ENCODE measurements around the gene ACR.

ACR gene

DNA sequence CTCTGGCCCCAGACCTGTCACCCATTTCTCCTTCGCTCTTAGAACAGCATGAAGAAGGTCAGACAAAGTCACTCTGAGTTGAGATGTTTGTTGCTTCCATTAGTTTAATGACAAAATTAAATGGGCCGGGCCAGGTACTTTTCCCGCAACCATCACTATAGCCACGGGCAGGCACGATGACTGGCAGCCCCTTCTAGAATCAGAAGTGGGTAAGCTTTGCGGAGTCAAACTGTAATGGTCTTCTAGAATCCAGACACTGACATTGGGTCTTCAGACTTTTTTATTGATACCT lies 2.3 kb upstream of the ACR start:
- DNase-seq: no peak
- Histone ChIP-seq H3K9ac (ENCODE audit: low read length) (no peak overlapping the region), H3K4me3 (ENCODE audit: low read length) (no peak overlapping the region), H3K4me2 (ENCODE audit: low read depth, low read length) (no peak overlapping the region), H3K9me3 (replicated peaks; ENCODE audit: insufficient read depth, low read length) (no peaks in the 10 kb centered on the region), H3K36me3 (replicated peaks; ENCODE audit: insufficient read depth, low read length) (no peaks in the 10 kb centered on the region), H3K27me3 (replicated peaks; ENCODE audit: insufficient read depth, low read length) (no peaks in the 10 kb centered on the region), H3K79me2 (ENCODE audit: low read length) (no peaks in the 10 kb centered on the region), H3F3A (ENCODE audit: insufficient read depth, low read length) (peaks cover 19% of the 10 kb centered on the region), H3K27ac (ENCODE audit: low read length) (no peak overlapping the region), H3K9me2 (replicated peaks; ENCODE audit: insufficient read depth, low read length) (no peaks in the 10 kb centered on the region), H2AFZ (ENCODE audit: low read length) (no peak overlapping the region), H3K4me1 (ENCODE audit: low read length) (peaks cover 26% of the 10 kb centered on the region), H4K20me1 (ENCODE audit: insufficient read depth, low read length) (no peaks in the 10 kb centered on the region)
- TF ChIP-seq, protein P1, sequence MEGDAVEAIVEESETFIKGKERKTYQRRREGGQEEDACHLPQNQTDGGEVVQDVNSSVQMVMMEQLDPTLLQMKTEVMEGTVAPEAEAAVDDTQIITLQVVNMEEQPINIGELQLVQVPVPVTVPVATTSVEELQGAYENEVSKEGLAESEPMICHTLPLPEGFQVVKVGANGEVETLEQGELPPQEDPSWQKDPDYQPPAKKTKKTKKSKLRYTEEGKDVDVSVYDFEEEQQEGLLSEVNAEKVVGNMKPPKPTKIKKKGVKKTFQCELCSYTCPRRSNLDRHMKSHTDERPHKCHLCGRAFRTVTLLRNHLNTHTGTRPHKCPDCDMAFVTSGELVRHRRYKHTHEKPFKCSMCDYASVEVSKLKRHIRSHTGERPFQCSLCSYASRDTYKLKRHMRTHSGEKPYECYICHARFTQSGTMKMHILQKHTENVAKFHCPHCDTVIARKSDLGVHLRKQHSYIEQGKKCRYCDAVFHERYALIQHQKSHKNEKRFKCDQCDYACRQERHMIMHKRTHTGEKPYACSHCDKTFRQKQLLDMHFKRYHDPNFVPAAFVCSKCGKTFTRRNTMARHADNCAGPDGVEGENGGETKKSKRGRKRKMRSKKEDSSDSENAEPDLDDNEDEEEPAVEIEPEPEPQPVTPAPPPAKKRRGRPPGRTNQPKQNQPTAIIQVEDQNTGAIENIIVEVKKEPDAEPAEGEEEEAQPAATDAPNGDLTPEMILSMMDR (IDR thresholded peaks at IDR 0.05; ENCODE audit: low read length): no peak
- TF ChIP-seq EZH2phosphoT487 (IDR thresholded peaks at IDR 0.05; ENCODE audit: low read length) (no peak), EZH2 (optimal IDR thresholded peaks at IDR 0.05; ENCODE audit: low read depth, low read length) (no peak)

DNA sequence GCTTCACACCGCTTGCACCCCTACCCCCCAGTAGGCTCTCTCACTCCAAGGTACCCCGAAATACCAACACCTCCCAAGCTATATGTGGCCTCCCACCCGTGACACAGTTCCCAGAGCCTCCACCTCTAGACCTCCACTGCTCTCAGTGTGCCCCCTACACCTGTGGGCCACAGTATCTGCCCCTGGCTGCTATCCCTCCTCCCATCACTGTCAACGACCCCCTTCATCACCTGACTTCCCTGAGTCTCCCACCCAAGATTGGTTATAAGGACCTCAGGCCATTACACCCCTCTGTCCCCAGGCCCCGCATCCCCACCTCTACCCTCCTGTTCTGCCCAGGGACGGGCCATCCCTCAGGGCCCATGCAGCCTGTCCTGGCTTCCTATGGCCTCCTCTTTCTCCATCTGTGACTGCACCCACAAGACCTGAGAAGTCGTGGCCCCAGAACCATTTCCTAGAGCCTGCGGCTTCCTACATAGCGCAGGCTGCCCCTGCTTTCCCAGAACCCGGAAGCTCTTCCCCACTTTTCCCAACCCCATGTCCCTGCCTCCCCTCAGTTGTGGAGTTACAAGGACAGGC lies 734 bp downstream of the ACR start:
- Histone ChIP-seq H3K36me3 (replicated peaks; ENCODE audit: insufficient read depth, low read length) (no peaks in the 10 kb centered on the region), H3K9me2 (replicated peaks; ENCODE audit: insufficient read depth, low read length) (no peaks in the 10 kb centered on the region), H3K27ac (ENCODE audit: low read length) (no peak overlapping the region), H3K79me2 (ENCODE audit: low read length) (no peaks in the 10 kb centered on the region), H4K20me1 (ENCODE audit: insufficient read depth, low read length) (no peaks in the 10 kb centered on the region), H3K4me1 (ENCODE audit: low read length) (peaks cover 10% of the 10 kb centered on the region), H2AFZ (ENCODE audit: low read length) (no peak overlapping the region), H3K4me3 (ENCODE audit: low read length) (no peak overlapping the region), H3K9me3 (replicated peaks; ENCODE audit: insufficient read depth, low read length) (no peaks in the 10 kb centered on the region), H3F3A (ENCODE audit: insufficient read depth, low read length) (peaks cover 3% of the 10 kb centered on the region; the same call in 1 of the 2 replicates), H3K9ac (ENCODE audit: low read length) (no peak overlapping the region), H3K4me2 (ENCODE audit: low read depth, low read length) (no peak overlapping the region), H3K27me3 (replicated peaks; ENCODE audit: insufficient read depth, low read length) (no peaks in the 10 kb centered on the region)
- TF ChIP-seq EZH2 (optimal IDR thresholded peaks at IDR 0.05; ENCODE audit: low read depth, low read length): no peak
- TF ChIP-seq, protein P1 (IDR thresholded peaks at IDR 0.05; ENCODE audit: low read length): no peak
- TF ChIP-seq EZH2phosphoT487 (IDR thresholded peaks at IDR 0.05; ENCODE audit: low read length): no peak
- no peak for DNase-seq

DNA sequence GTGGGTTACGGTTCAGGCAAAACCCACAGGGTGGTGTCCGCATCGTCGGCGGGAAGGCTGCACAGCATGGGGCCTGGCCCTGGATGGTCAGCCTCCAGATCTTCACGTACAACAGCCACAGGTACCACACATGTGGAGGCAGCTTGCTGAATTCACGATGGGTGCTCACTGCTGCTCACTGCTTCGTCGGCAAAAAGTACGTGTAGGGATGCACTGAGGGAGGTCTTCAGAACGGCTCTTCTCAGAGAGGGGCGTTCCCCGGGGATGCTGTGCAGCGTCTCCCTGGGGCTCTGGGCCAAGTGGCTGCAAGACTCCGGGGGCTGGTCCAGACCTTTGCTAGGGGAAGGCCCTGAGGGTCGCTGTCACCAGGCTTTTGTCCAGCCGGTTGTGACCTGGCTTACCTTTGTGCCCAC lies 1.3 kb downstream of the ACR start:
- Histone ChIP-seq H3K9ac (ENCODE audit: low read length) (no peak overlapping the region), H3K27me3 (replicated peaks; ENCODE audit: insufficient read depth, low read length) (no peaks in the 10 kb centered on the region), H3K4me3 (ENCODE audit: low read length) (no peak overlapping the region), H3K36me3 (replicated peaks; ENCODE audit: insufficient read depth, low read length) (no peaks in the 10 kb centered on the region), H2AFZ (ENCODE audit: low read length) (no peak overlapping the region), H3K4me1 (ENCODE audit: low read length) (peaks cover 5% of the 10 kb centered on the region), H3K4me2 (ENCODE audit: low read depth, low read length) (no peak overlapping the region), H3F3A (ENCODE audit: insufficient read depth, low read length) (no peaks in the 10 kb centered on the region), H3K79me2 (ENCODE audit: low read length) (no peaks in the 10 kb centered on the region), H3K9me3 (replicated peaks; ENCODE audit: insufficient read depth, low read length) (no peaks in the 10 kb centered on the region), H3K27ac (ENCODE audit: low read length) (no peak overlapping the region), H3K9me2 (replicated peaks; ENCODE audit: insufficient read depth, low read length) (no peaks in the 10 kb centered on the region), H4K20me1 (ENCODE audit: insufficient read depth, low read length) (no peaks in the 10 kb centered on the region)
- TF ChIP-seq EZH2 (optimal IDR thresholded peaks at IDR 0.05; ENCODE audit: low read depth, low read length): no peak
- no peak for TF ChIP-seq EZH2phosphoT487 (IDR thresholded peaks at IDR 0.05; ENCODE audit: low read length)
- TF ChIP-seq, protein P1 (IDR thresholded peaks at IDR 0.05; ENCODE audit: low read length): no peak
- DNase-seq: no peak
